CD4-positive, alpha-beta T cell treated with Interleukin-17A for 1 hour (primary cell): ENCODE results near the gene CRTAC1.

Experiments used
- DNase-seq: peaks from one replicate; pipeline ENCODE4 v3.0.0-alpha.2; 2020

The CRTAC1 gene

GRCh38 chr10:97827702-97828291 lies 202.6 kb downstream of the CRTAC1 start:
- DNase-seq, result no peak

DNA sequence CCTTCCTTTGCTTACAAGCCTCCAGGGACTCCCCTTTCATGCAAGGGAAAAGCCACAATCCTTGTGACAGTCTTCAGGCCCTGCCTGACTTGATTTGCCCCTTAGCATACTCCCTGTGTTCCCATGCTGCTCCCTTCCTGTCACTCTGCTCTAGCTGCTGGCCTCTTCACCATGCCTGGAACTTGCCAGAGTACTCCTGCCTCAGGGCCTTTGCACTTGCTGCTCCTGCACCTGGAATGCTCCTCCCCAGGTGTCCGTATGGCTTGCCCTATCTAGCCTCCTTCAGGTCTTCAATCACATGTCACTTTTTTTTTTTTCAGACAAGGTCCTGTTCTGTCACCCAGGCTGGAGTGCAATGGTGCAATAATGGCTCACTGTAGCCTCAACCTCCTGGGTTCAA lies 203.5 kb downstream of the CRTAC1 start:
- DNase-seq, result no peak

GRCh38 chr10:97825020-97825760 lies 205.2 kb downstream of the CRTAC1 start:
- no peak for DNase-seq

DNA sequence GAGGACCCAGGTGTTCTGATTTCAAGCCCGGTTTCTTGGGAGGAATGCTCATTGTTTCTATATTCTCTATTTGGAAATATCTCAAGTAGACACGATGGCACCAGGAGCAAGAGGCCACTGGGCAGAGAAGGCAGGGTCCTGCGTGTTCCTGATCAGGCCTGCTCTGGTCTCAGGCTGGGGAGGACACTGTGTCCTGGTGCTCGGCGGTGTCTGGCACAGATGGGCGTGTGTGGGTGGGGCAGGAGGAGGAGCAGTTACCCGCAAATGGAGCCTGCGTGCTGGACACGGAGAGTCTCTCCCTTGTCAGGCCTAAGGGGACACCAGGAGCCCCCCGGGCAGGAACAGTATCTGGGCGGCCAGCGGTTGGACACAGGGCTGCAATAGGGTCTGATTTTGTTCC lies 206.7 kb downstream of the CRTAC1 start:
- DNase-seq, result no peak

- no peak for DNase-seq
Observed at GRCh38 chr10:97822261-97822687, 208.1 kb downstream of the CRTAC1 start.

DNA sequence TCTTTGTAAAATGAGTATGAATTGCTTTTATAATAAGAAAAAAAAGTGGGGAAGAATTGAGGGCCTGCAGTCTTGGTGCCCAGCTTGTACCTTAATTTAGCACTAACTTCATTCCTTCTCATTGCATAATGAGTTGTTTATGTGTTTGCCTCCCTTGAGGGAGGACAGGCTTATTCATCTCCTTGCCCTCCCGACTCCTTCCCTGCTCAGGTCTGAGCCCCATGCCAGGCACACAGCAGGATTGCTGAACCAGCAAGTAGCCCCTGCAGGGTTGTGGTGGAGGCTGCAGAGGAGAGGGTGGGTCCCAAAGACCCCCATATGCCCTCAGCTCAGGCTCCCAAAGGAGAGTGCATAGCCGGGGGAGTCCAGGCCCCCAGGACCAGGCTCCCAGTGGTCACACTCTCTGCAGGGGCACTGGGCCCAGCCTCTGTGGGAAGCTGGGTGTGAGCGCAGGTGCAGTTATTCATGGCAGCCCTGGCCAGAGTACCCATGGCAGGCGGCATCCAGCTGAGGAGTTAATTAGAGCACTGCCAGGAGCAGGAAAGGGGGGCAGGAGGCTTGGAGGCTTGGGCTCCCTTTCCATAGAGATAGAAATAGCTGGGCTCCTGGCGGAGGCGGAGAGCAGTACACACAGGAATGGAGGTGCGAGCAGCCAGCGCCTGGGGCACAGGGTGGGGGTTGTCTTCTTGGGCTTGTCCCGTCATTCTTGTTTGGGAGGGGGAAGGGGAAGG lies 208.9 kb downstream of the CRTAC1 start:
- no peak for DNase-seq

- no peak for DNase-seq
Observed at GRCh38 chr10:97820096-97820704, 210.2 kb downstream of the CRTAC1 start.

DNA sequence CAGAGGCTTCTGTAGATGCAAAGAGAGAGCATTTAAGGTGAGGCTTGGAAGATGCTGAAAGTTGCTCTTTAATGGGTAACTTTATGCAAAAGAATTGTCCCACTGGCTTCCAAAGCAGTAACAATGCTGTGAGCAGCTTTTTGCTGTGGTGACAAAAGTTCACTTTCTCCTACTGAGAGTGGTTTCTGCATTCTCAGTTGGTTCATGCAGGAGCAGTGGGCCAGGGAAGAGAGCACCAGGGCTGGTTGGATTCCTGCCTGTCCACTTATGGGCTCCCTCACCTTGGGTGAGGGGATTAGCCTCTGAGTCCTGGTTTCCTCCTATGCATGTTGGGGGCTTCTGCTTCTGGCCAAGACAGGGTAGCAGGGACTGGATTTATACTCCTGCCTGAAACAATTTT lies 211.8 kb downstream of the CRTAC1 start:
- no peak for DNase-seq

- DNase-seq, result no peak
Observed at GRCh38 chr10:97816609-97817008, 213.8 kb downstream of the CRTAC1 start.
